D721Med (cell line): Measurements from ENCODE around the gene GPR160.

Source experiments
- DNase-seq: peaks from one replicate; pipeline ENCODE4 v3.0.0; 2011; ENCODE audit warnings: low spot score; ENCODE audit not compliant: insufficient read length
- FAIRE-seq: peaks from 2 replicates; lab custom pipeline; 2011; peaks lifted over from hg19 to GRCh38; lab: Jason Lieb, UNC
- TF ChIP-seq, protein P1 (sequence below): IDR thresholded peaks from 2 replicates; pipeline ENCODE4 v1.5.1; 2012; ENCODE audit warnings: mild to moderate bottlenecking, control low read depth; ENCODE audit not compliant: insufficient read depth; ENCODE audit errors: missing control alignments

Gene GPR160

DNA sequence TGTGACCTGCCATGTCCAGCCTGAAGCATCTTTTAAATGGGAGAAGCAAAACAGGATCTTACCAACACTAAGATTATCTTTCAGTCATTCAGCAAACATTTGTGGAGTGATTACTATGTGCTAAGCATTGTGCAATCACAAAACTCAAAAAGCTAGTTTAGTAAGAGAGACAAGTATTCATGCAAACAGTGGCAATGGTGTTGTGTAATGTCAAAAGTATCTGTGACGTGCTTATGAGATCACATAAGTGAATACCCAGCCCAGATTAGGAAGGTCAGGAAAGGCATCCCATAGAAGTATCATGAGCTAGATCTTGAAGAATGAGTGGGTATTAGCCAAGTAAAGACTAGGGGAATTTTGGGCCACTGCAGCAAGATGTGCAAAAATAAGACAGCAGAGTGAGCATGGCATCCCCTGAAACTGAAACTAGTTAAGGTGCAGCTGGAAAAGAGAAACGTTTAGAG lies 39.1 kb upstream of the GPR160 start:
- TF ChIP-seq, protein P1, sequence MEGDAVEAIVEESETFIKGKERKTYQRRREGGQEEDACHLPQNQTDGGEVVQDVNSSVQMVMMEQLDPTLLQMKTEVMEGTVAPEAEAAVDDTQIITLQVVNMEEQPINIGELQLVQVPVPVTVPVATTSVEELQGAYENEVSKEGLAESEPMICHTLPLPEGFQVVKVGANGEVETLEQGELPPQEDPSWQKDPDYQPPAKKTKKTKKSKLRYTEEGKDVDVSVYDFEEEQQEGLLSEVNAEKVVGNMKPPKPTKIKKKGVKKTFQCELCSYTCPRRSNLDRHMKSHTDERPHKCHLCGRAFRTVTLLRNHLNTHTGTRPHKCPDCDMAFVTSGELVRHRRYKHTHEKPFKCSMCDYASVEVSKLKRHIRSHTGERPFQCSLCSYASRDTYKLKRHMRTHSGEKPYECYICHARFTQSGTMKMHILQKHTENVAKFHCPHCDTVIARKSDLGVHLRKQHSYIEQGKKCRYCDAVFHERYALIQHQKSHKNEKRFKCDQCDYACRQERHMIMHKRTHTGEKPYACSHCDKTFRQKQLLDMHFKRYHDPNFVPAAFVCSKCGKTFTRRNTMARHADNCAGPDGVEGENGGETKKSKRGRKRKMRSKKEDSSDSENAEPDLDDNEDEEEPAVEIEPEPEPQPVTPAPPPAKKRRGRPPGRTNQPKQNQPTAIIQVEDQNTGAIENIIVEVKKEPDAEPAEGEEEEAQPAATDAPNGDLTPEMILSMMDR, result no peak
- DNase-seq, result no peak

DNA sequence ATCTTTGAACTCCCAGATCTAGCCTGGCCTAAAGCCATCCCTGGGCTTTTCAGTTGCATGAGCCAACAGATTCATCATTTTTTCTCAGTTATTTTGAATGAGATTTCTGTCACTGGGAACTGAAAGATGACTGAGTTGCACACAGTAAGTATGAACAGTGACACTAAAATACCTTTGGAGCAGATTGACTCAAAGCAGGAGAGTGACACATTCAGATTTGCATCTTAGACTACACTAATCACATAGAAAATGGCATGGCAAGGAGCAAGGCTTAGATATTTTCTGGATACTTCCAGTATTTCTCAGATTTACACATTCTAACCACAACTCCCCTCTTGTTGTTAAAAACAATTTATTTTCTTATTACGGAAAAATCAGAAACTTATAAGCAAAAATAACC lies 38.4 kb upstream of the GPR160 start:
- FAIRE-seq, result no peak
- no peak for DNase-seq
- TF ChIP-seq, protein P1, result no peak

More for the DNA sequence above, 39.1 kb upstream of the GPR160 start:
- no peak for FAIRE-seq

DNA sequence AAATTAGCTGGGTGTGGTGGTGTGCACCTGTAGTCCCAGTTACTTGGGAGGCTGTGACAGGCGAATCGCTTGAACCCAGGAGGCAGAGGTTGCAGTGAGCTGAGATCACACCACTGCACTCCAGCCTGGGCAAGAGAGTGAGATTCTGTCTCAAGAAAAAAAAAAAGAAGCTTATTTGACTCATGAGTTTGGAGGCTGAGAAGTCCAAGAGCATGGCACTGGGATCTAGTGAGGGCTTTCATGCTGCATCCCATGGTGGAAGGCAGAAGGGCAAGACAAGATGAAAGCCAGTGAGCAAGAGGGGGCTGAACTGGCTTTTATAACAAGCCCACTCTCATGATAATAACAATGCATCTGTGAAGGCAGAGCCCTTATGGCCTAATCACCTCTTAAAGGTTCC lies 37.7 kb upstream of the GPR160 start:
- TF ChIP-seq, protein P1, result no peak
- DNase-seq (no peak), FAIRE-seq (no peak)

DNA sequence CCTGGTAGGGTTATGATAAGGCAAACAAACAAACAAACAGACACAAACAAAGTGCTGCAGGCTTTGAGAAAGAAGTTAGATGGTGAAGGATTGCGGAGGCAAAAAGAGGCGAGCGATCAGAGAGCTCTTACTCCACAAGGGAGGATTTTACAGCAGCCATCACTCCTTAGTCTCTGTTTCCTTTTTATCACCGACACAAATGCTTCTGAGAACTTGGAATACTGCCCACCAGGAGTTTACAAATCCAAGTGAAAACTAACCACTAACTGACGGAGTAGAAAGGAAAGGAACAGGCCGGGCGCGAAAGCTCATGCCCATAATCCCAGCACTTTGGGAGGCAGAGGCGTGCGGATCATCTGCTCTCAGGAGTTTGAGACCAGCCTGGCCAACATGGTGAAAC lies 35.6 kb upstream of the GPR160 start:
- TF ChIP-seq, protein P1, result no peak
- FAIRE-seq (no peak), DNase-seq (no peak)

DNA sequence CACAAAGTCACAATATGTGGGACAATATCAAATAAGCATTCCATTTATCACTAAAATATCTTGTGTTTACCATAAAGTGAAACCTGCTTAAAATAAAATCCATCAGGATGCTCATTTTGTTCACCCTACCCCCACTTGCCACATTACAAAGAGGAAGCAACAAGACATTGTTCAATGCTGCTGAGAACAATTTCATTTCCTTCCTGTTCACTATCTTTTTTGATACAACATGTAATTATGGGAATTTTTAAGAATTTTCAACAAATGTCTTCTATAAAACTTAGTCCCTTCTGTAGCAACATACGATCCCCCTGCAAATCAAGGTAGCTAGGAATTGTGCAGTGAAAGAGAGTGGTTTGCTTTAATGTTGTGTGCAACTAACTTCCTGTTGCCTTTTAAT lies 34.9 kb upstream of the GPR160 start:
- DNase-seq (no peak), FAIRE-seq (no peak)
- TF ChIP-seq, protein P1, result no peak

DNA sequence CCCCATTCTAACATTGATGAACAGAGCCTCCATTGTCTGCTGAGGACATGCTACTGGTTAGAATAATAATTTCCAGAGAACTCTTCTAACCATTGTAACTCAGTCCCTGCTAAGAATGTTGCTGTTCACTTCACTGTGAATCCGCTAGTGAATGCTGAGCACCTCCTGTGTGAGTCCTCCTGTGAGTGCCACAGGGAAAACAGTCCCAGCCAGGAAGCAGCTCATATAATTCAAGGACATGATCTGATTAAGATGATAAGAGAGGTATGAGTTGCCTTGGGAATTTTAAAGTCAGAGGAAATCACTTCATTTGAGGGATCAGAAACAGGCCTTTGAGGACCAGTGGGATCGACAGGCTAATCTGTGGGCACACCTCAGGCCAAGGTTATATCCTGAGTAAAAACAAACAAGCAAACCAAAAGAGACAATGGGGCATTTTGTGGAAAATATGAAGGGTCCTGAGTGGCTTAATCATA lies 33.9 kb upstream of the GPR160 start:
- FAIRE-seq (no peak), DNase-seq (no peak)
- TF ChIP-seq, protein P1, result no peak

DNA sequence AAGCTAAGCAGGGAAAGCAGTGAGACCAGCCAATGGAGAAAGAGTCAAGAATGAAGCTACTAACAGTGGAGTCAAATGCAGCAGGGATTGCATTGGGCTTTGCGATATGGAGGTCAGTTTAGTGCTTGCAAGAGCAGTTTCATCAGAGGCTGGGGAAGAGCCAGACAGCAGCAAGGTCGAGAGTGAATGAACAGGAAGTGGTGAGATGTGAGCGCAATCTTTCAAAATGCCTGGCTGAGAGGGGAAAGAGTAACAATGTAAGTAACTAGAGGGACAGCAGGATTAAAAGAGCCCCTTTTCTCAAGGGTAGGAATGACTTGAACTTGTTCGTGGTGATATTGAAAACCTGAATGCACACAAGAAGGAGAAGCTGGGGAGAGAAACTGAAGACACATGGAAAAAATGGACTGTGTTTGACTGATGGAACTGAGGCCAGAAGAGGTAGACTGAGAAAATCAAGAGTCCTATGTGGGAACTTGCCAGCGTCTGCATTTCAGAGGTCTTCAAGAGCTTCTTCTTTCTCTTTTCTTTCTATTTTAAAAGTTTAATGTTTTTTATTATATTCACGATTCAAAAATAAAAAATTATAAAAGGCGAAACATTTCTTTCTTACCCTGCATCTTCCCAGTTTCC lies 30.6 kb upstream of the GPR160 start:
- TF ChIP-seq, protein P1, result no peak
- no peak for FAIRE-seq
- no peak for DNase-seq
